K562 (cell line): ENCODE results near the gene DVL2.

Experiments used
- DNMT1 ChIP-seq: fragments of 450-650 bp; IDR thresholded peaks from 2 replicates; pipeline ENCODE4 v1.6.1; 2016; ENCODE audit warnings: antibody characterized with exemption, mild to moderate bottlenecking
- TCF7L2 ChIP-seq: fragments of 150-350 bp; IDR thresholded peaks from 2 replicates; pipeline ENCODE4 v1.6.1; 2016; ENCODE audit warnings: low read depth, mild to moderate bottlenecking, low read length, moderate library complexity
- TF ChIP-seq, protein P1 (sequence below), 2 experiments: IDR thresholded peaks; 2 replicates each; pipeline ENCODE4 v1.6.1; 2011; ENCODE audit warnings: borderline replicate concordance in 1 of 2, control low read depth in 1 of 2, low read depth in 1 of 2, low read length in 1 of 2, mild to moderate bottlenecking in 1 of 2, mixed read lengths in 1 of 2, moderate library complexity in 1 of 2; ENCODE audit not compliant: insufficient read depth in 1 of 2, insufficient read length in 1 of 2, poor library complexity in 1 of 2, severe bottlenecking in 1 of 2; ENCODE audit errors: extremely low read depth in 1 of 2
- TF ChIP-seq, protein P2 (sequence below): fragments of 450-650 bp; formaldehyde crosslinking; IDR thresholded peaks from 2 replicates; pipeline ENCODE4 v1.4.0; 2020; ENCODE audit warnings: mild to moderate bottlenecking

DNA sequence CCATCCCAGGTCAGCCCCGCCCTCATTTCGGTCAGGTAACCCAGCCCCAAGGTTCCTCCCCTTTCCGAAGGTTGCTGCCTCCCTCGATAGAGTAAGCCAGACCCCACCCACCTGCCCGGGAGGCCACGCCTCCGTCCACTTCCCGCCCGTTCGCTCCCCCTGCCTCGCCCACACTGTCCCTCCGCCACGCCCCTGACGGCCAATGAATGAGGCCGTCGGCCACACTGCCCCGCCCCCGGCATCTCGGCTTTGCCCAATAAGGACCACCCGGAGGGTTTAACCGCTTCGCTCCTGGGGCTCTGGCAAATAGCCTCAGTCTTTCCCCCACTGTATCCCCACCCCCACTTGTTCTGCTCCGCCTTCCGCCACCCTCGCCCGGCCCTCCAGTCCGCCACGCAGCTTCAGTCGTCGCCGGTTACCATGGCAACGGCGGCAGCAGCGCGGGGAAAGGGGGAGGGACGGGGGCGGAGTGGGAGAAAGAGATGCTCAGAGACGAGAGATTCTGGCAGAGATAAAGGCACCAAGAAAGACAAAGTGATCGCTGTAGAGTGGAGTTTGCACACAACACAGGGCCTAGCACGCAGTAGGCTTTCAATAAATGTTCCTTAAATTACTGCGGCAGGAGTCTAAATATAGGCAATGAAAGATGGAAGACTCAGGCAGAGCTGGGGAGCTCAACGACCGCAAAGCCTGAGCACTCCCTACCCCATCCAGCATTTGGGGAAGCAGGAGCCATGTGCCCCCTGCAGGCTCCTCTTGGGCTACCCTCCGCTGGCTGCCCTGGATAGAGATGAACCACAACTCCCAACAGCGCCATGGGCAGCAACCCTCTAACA is 19.8 kb downstream of the DVL2 start:
- TF ChIP-seq, protein P1, sequence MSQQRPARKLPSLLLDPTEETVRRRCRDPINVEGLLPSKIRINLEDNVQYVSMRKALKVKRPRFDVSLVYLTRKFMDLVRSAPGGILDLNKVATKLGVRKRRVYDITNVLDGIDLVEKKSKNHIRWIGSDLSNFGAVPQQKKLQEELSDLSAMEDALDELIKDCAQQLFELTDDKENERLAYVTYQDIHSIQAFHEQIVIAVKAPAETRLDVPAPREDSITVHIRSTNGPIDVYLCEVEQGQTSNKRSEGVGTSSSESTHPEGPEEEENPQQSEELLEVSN (IDR thresholded peaks at IDR 0.05; ENCODE audit: borderline replicate concordance in 1 of 2, extremely low read depth in 1 of 2, insufficient read depth in 1 of 2, insufficient read length in 1 of 2, low read depth in 1 of 2, low read length in 1 of 2, poor library complexity in 1 of 2, severe bottlenecking in 1 of 2): peak; percentile 21 to 61
- no peak for TF ChIP-seq TCF7L2
- TF ChIP-seq DNMT1: no peak
- TF ChIP-seq, protein P2, sequence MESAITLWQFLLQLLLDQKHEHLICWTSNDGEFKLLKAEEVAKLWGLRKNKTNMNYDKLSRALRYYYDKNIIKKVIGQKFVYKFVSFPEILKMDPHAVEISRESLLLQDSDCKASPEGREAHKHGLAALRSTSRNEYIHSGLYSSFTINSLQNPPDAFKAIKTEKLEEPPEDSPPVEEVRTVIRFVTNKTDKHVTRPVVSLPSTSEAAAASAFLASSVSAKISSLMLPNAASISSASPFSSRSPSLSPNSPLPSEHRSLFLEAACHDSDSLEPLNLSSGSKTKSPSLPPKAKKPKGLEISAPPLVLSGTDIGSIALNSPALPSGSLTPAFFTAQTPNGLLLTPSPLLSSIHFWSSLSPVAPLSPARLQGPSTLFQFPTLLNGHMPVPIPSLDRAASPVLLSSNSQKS (CRISPR knock-in tag): no peak
